Fibroblast of skin of right biceps (primary cell): ENCODE results near the gene ILKAP.
"Not testable (repeated sequence)": the region's sequence is repeated elsewhere in the genome, so short reads cannot be mapped to it uniquely, and the experiment has no call there.

ENCODE experiments used
- DNase-seq: peaks from one replicate; pipeline ENCODE4 v3.0.0-alpha.2; 2013

ILKAP gene

DNA sequence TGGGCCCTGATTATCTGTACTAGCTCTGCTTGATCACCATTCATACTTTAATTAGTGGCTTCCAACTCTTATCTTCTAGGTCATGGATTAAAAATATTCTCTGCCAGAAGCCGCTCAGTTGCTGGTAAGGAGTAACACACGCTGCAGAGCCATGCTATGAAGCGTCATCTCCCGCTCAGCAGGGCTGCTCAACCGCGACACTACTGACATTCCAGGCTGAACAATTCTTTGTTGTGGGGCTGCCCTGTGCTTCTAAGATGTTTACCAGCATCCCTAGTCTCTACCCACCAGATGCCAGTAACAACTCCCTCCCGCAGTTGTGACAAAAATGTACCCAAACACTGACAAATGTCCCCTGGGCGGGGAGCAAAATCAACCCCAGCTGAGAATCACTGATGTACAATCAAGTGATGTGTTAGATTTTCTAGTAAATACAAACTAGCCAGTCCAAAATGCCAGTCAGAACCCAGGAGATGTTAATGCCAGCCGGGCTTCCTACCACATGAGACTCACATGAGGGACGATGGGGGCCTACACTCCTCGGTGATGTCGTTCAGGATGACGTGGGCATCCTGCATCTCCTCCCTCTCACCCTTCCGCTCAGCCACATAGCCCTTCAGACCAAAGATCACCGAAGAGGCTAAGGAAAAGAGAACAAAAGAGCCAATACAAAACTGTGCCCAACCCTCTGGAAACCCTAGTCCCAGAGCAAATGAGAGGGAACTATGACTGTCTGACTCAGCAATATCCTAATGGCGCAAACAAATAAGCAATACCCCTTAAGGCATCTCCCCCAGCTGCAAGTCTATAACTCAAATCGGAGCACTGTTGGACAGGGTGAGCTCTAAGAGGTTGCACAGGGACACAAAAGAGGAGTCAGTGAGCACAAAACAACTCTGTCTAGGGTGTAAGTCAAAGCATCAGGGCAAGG lies 15.6 kb downstream of the ILKAP start:
- DNase-seq: no peak

GRCh38 chr2:238183821-238184220 lies 19.7 kb downstream of the ILKAP start:
- DNase-seq: no peak

DNA sequence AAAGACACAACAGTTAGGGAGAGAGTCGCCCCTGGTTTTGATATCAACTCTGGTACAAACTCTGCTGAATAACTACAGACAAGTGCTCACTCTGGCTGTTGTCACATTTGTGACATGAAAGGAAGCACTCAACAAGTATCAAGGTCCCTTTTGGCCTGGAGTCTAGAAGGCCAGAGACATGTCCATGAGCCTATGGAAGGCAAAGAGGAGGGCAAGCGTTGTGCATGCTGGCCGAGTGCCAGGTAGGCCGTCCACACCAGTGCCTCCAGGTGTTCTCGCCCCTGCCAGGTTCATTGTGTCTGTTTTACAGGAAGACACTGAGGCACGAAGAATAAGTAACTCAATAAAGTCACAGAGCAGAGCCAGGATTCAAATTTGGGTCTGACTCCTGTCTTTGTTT lies 21.1 kb downstream of the ILKAP start:
- DNase-seq: no peak

- DNase-seq: no peak
Observed at GRCh38 chr2:238180554-238180953, 22.9 kb downstream of the ILKAP start.

- no peak for DNase-seq
Observed at GRCh38 chr2:238176613-238177012, 26.9 kb downstream of the ILKAP start.

GRCh38 chr2:238174701-238175100 lies 28.8 kb downstream of the ILKAP start:
- no peak for DNase-seq

DNA sequence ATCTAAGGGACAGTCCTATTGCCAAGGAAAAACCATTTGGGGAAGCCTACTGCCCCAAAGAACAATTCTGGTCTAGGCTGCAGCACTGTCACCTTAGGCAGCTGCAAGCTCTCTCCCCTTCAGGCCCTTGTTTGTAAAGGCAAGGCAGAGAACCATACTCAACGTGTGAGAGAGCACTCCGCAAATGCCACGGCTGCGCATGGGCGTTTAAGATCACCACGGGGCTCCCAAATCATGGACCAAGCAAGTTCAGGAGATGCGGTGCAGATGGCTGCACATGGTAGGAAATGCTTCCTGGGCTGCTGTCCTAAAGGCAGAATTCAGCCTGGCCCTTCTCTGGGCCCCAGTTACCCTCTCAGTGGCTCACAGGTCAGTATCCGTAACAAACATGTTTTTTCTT lies 29.2 kb downstream of the ILKAP start:
- no peak for DNase-seq

- DNase-seq: no peak
Observed at GRCh38 chr2:238173692-238174091, 29.8 kb downstream of the ILKAP start.

DNA sequence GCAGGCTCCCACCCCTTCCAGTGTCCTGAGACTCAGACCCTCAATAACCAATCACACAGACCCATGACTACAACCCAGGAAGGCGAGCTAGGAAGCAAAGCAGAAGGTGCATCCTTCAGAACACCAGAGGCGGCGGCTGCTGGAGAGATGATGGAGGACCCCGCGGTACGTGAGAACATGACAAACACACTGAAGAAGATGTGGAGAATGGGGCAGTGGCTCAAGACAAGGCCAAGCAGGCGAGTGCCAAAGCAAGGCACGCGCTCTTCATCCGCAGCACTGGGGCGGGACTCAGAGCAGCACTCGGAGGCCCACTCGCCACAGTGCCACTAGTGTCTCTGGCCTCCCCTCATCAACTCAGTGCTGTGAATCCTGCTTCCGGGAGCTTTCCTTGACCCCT lies 31.1 kb downstream of the ILKAP start:
- DNase-seq: no peak

DNA sequence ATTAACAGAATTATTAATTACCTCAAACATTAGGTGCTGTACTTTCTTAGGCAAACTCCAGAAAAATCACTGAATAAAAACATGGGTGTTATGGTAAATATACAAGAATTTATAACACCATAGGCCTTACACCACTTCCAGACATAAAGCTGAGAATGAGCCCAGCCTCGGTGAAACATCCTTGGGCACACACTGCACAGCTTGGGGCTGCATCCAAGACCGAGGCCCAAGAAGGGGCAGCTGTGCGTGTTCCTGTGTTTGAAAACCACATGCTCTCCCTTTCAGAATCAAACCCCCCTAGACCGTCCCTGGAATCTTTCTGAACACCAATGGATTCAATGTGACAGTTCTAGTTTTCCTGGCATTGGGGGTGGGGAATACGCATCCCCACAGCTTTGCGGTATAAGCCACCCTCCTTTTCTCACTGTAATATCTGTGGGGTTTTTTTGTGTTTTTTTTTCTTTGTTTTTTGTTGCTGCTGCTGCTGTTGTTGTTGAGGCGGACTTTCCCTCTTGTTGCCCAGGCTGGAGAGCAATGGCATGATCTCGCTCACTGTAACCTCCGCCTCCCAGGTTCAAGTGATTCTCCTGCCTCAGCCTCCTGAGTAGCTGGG lies 31.8 kb downstream of the ILKAP start:
- no peak for DNase-seq

DNA sequence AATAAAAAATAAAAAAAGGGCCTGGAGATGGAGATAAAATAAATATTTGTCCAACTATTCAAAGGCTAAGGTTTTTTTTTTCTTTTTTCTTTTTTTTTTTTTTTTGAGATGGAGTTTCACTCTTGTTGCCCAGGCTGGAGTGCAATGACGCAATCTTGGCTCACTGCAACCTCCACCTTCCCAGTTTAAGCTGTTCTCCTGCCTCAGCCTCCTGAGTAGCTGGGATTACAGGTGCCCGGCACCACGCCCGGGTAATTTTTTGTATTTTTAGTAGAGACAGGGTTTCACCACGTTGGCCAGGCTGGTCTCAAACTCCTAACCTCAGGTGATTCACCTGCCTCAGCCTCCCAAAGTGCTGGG lies 32.4 kb downstream of the ILKAP start:
- not testable (repeated sequence) for DNase-seq

GRCh38 chr2:238170386-238171071 lies 33.0 kb downstream of the ILKAP start:
- DNase-seq: no peak

GRCh38 chr2:238169708-238170251 lies 33.7 kb downstream of the ILKAP start:
- peak; percentile 98 for DNase-seq

- DNase-seq: peak; percentile 96
Observed at GRCh38 chr2:238169048-238169707, 34.3 kb downstream of the ILKAP start.

DNA sequence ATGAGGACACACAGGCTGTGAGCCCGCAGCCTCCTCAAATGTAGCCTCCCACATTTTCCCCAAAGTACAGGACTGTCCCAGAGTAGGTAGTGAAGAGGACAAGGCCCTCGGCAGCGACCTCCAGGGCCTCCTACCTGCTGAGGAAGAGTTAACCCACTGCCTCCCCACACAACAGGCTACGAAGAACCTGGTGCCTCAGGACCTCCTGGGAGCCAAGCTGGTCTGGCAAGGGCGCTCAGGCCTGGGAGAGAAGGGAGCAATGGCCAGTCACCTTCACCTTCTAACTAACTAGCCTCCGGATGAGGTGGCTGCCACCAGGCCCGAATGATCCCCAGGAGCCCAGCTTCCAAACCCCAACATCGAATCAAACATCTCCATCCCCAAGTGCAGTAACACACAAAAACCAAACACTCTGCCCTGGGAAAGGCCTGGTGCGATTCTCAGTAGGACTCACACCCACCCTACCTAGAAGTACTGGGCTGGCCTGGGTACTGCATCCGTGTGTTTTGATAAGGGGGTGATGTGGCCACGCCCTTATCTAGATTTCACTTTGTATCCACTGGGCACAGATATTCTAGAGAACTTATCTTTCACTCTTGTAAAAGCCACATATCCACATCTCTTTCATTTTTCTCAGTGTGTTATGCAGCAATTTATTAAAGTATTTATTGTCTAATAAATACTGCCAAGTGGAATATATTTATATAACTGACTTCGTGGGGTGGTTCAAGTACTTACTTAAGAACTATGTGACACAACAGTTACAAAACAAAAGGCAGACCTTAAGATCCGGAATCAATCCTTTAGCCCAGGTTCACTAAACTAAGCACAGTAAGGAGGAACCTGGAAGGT lies 35.1 kb downstream of the ILKAP start:
- no peak for DNase-seq

- peak; percentile 40 for DNase-seq
Observed at GRCh38 chr2:238167761-238168160, 35.7 kb downstream of the ILKAP start.

DNA sequence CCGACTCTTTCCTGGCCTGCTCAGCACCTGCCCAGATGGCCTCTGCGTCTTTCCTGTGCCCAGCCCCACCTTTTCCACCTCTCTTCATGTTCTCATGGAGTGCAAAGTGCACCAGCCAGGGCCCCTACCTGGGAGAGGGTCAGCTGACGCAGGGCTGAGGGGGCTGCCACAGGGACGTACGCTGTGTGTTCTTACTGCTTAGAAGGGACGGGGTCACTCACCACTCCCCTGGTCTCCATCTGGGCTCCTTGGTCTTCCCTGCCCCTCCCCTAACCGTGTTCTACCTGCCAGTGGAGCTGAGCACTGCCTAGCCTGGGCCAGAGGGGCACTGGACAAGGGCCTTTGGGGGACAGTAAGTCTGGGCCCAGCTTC lies 36.2 kb downstream of the ILKAP start:
- no peak for DNase-seq

- DNase-seq: no peak
Observed at GRCh38 chr2:238166391-238167343, 36.8 kb downstream of the ILKAP start.

GRCh38 chr2:238165288-238165921 lies 38.1 kb downstream of the ILKAP start:
- DNase-seq: no peak

DNA sequence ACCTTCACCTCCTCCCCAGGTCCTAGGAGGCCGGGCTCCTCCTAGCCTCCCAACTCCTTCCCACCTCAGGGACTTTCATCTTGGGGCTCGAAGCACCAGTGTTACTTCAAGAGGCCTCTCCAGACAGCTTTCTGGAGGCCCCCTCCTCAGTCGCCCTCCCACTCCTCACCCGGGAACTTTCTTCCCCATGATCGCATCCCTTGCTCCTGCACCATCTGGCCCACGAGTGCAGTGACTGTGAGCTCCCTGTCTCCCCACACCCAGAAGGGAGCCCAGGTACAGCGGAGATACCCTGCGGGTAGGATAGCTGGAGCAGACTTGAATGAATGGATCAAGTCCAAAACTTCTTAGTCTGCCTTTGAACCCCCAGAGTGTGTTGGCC lies 38.6 kb downstream of the ILKAP start:
- DNase-seq: no peak
